PC-3 (cell line): Measurements from ENCODE around the gene PRSS36. TPM values are rescaled to one million over a fixed set of nuclear protein-coding genes. Genes with fewer than 3 reads are reported as not detected.

Experiments
- ATAC-seq: fragments of 200-7000 bp; cut with Tn5 transposase; 2 replicates; pipeline ENCODE4 v1.9.1; 2020; ENCODE audit warnings: mild to moderate bottlenecking, moderate library complexity
- BruUV-seq: library from RNA; stranded (reverse); fragments of 400-500 nt; replicated peaks from 2 replicates; lab custom pipeline; 2021; lab: Mats Ljungman, UMichigan
- CTCF ChIA-PET: fragments of 300-600 bp; sonication (Branson Sonifier 250); formaldehyde crosslinking; loops from one replicate; lab custom pipeline; 2022; ENCODE audit warnings: antibody characterized with exemption; lab: Charles Lee
- POLR2A ChIA-PET: fragments of 300-600 bp; sonication (Branson Sonifier 250); formaldehyde crosslinking; loops from one replicate; lab custom pipeline; 2022; ENCODE audit warnings: antibody characterized with exemption; ENCODE audit not compliant: unreplicated experiment; lab: Charles Lee
- DNase-seq: peaks from one replicate; pipeline ENCODE4 v3.0.0-alpha.2; 2015
- H2AFZ ChIP-seq: fragments of 300-600 bp; sonication (generic); 2 replicates; pipeline ENCODE4 v1.6.0; 2016; ENCODE audit warnings: antibody characterized with exemption, low read length
- H3F3A ChIP-seq: fragments of 300-600 bp; sonication (generic); one replicate; pipeline ENCODE4 v1.6.0; 2017; ENCODE audit warnings: antibody characterized with exemption, low read length, control low read depth, mild to moderate bottlenecking; ENCODE audit not compliant: unreplicated experiment
- H3K27ac ChIP-seq: fragments of 300-600 bp; sonication (generic); 2 replicates; pipeline ENCODE4 v1.5.1; 2016; ENCODE audit warnings: mild to moderate bottlenecking, low read length
- H3K27me3 ChIP-seq: fragments of 300-600 bp; sonication (generic); 2 replicates; pipeline ENCODE4 v1.6.1; 2016; ENCODE audit warnings: low read length, mixed read lengths
- H3K36me3 ChIP-seq: fragments of 300-600 bp; sonication (generic); 2 replicates; pipeline ENCODE4 v1.6.1; 2016; ENCODE audit warnings: low read depth, mixed run types, low read length, mixed read lengths
- H3K4me1 ChIP-seq: fragments of 300-600 bp; sonication (generic); 2 replicates; pipeline ENCODE4 v1.5.1; 2016; ENCODE audit warnings: low read length; ENCODE audit not compliant: insufficient read depth
- H3K4me2 ChIP-seq: fragments of 300-600 bp; sonication (generic); 2 replicates; pipeline ENCODE4 v1.6.0; 2016; ENCODE audit warnings: low read length
- H3K4me3 ChIP-seq: fragments of 300-600 bp; sonication (generic); 2 replicates; pipeline ENCODE4 v1.5.1; 2016; ENCODE audit warnings: mild to moderate bottlenecking, low read length, mixed read lengths
- H3K79me2 ChIP-seq: fragments of 300-600 bp; sonication (generic); 2 replicates; pipeline ENCODE4 v1.6.1; 2017; ENCODE audit warnings: low read length, mixed read lengths
- H3K9ac ChIP-seq: fragments of 300-600 bp; sonication (generic); 2 replicates; pipeline ENCODE4 v1.6.0; 2016; ENCODE audit warnings: mild to moderate bottlenecking, low read length
- H3K9me2 ChIP-seq: fragments of 300-600 bp; sonication (generic); replicated peaks from 2 replicates; pipeline ENCODE4 v1.6.1; 2016; ENCODE audit warnings: mixed run types, low read length, mixed read lengths
- H3K9me3 ChIP-seq: fragments of 300-600 bp; sonication (generic); 2 replicates; pipeline ENCODE4 v1.6.1; 2016; ENCODE audit warnings: low read length, mixed read lengths
- H4K20me1 ChIP-seq: fragments of 300-600 bp; sonication (generic); 2 replicates; pipeline ENCODE4 v1.6.1; 2016; ENCODE audit warnings: low read length, mixed read lengths
- CTCF ChIP-seq: fragments of 300-600 bp; sonication (generic); conservative IDR thresholded peaks from 2 replicates; pipeline ENCODE4 v1.5.1; 2017; ENCODE audit warnings: antibody characterized with exemption, low read depth, mild to moderate bottlenecking, low read length
- EZH2 ChIP-seq: fragments of 300-600 bp; sonication (generic); IDR thresholded peaks from one replicate; pipeline ENCODE4 v1.6.1; 2017; ENCODE audit warnings: antibody characterized with exemption, mild to moderate bottlenecking, low read length; ENCODE audit not compliant: unreplicated experiment
- EZH2phosphoT487 ChIP-seq: fragments of 300-600 bp; sonication (generic); IDR thresholded peaks from 2 replicates; pipeline ENCODE4 v1.6.1; 2018; ENCODE audit warnings: mild to moderate bottlenecking, antibody characterized with exemption, low read length, borderline replicate concordance
- intact Hi-C: fragments of 100-400 bp; cut with micrococcal nuclease; formaldehyde crosslinking; loops from 2 replicates; pipeline ENCODE4 v1.9.0; 2023
- total RNA-seq: library from RNA; depleted of rRNA; stranded (reverse); fragments of >200 nt; gene quantifications from 2 replicates; pipeline ENCODE4 v1.2.3, GENCODE V29; 2014

The PRSS36 gene
- total RNA-seq, 1 experiment from 2014 or later = 0.51 TPM

GRCh38 chr16:31108035-31108793, 41.7 kb downstream of the PRSS36 start, which contains the start of gene BCKDK:
Gene BCKDK (plus strand): TSS chr16:31108386. CDS start chr16:31109224, 838 bp downstream.
- Histone ChIP-seq H3F3A (no peaks in the 10 kb centered on the region), H3K4me1 (peaks cover 17% of the 10 kb centered on the region), H3K4me3 (peak within 1 kb of the TSS; percentile 86), H3K9me3 (no peaks in the 10 kb centered on the region), H3K36me3 (peaks cover 9% of the 10 kb centered on the region; the same call in 1 of the 2 replicates), H3K4me2 (peak within 1 kb of the TSS; percentile 88), H3K27ac (no peak within 1 kb of the TSS), H3K27me3 (no peaks in the 10 kb centered on the region), H4K20me1 (no peaks in the 10 kb centered on the region), H3K9ac (peak within 1 kb of the TSS; percentile 86), H2AFZ (peak within 1 kb of the TSS; percentile 93), H3K9me2 (no peaks in the 10 kb centered on the region), H3K79me2 (peaks cover 15% of the 10 kb centered on the region)
- ATAC-seq = peak; percentile 94
- TF ChIP-seq CTCF = no peak
- TF ChIP-seq EZH2phosphoT487 = no peak
- TF ChIP-seq EZH2 = no peak
- DNase-seq = peak; percentile 65
- no TSS peak for BruUV-seq
- intact Hi-C loops = no loop called here
- ChIA-PET CTCF (no interaction called here), POLR2A (no interaction called here)

DNA sequence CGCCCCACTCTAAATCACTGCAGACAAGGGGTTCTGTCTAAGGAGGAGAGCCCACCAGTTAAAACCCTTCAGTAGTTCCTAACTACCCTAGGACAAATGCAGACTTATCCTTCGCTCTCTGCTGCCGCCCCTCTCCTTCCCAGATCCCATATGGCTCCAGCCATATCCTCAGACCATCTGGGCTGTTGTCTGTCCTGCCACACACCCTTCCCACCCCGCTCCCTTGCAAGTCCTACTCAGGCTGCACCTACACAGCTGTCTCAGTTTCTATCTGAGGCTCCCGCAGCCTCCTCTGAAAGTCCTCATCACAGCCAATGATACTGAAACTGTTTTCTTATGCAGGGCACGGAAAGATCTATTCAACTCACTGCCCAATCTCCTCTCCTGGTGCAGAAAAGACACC, 42.4 kb downstream of the PRSS36 start:
- ChIA-PET POLR2A (no interaction called here), CTCF (no interaction called here)
- Histone ChIP-seq H3K4me3 (no peak overlapping the region), H3K27ac (no peak overlapping the region), H3K9ac (no peak overlapping the region), H3F3A (no peaks in the 10 kb centered on the region), H3K36me3 (peaks cover 8% of the 10 kb centered on the region; the same call in 1 of the 2 replicates), H3K4me1 (peaks cover 17% of the 10 kb centered on the region), H3K9me3 (no peaks in the 10 kb centered on the region), H3K4me2 (peak overlapping the region; percentile 88; the same call in 1 of the 2 replicates), H3K9me2 (no peaks in the 10 kb centered on the region), H2AFZ (peak overlapping the region; percentile 93; the same call in 1 of the 2 replicates), H3K27me3 (no peaks in the 10 kb centered on the region), H3K79me2 (peaks cover 15% of the 10 kb centered on the region), H4K20me1 (no peaks in the 10 kb centered on the region)
- TF ChIP-seq CTCF (no peak), EZH2 (no peak), EZH2phosphoT487 (no peak)
- intact Hi-C loops = no loop called here
- no TSS peak for BruUV-seq
- DNase-seq (no peak), ATAC-seq (no peak)
